ENCODE results near the gene PNCK.
"Not testable (repeated sequence)": the region's sequence is repeated elsewhere in the genome, so short reads cannot be mapped to it uniquely, and the experiment has no call there.

The PNCK gene

GRCh38 chrX:153673428-153674218 lies at the start of gene PNCK:
PNCK (minus strand) TSS chrX:153673813; CDS start chrX:153673076, 737 bp downstream.
- no peak for DNase-seq

GRCh38 chrX:153722704-153723350 lies 49.2 kb upstream of the PNCK start:
- DNase-seq, result no peak

GRCh38 chrX:153719701-153720100 lies 46.1 kb upstream of the PNCK start:
- no peak for DNase-seq

GRCh38 chrX:153719238-153719637 lies 45.6 kb upstream of the PNCK start:
- no peak for DNase-seq

GRCh38 chrX:153717445-153717844 lies 43.8 kb upstream of the PNCK start:
- no peak for DNase-seq

GRCh38 chrX:153714256-153714655 lies 40.6 kb upstream of the PNCK start:
- DNase-seq, result no peak

- no peak for DNase-seq
Measured at GRCh38 chrX:153709726-153710674, 36.4 kb upstream of the PNCK start.

GRCh38 chrX:153708415-153708814 lies 34.8 kb upstream of the PNCK start:
- no peak for DNase-seq

GRCh38 chrX:153707406-153707805 lies 33.8 kb upstream of the PNCK start:
- DNase-seq, result no peak

GRCh38 chrX:153706799-153707198 lies 33.2 kb upstream of the PNCK start:
- DNase-seq, result no peak

- not testable (repeated sequence) for DNase-seq
Measured at GRCh38 chrX:153705403-153706060, 31.9 kb upstream of the PNCK start.

GRCh38 chrX:153704631-153705402 lies 31.2 kb upstream of the PNCK start:
- not testable (repeated sequence) for DNase-seq

GRCh38 chrX:153704021-153704526 lies 30.5 kb upstream of the PNCK start:
- DNase-seq, result no peak

- DNase-seq, result no peak
Measured at GRCh38 chrX:153703036-153703370, 29.4 kb upstream of the PNCK start.

- no peak for DNase-seq
Measured at GRCh38 chrX:153702336-153703035, 28.9 kb upstream of the PNCK start.

- DNase-seq, result no peak
Measured at GRCh38 chrX:153701706-153702105, 28.1 kb upstream of the PNCK start.

GRCh38 chrX:153700967-153701366 lies 27.4 kb upstream of the PNCK start:
- no peak for DNase-seq

- DNase-seq, result no peak
Measured at GRCh38 chrX:153700376-153700945, 26.8 kb upstream of the PNCK start.

- DNase-seq, result not testable (repeated sequence)
Measured at GRCh38 chrX:153699784-153700371, 26.3 kb upstream of the PNCK start.

GRCh38 chrX:153699210-153699783 lies 25.7 kb upstream of the PNCK start:
- DNase-seq, result not testable (repeated sequence)
